Natural killer cell treated with Interleukin-12 subunit alpha and Interleukin-12 subunit beta and Interleukin-15 and Interleukin-18, amount 100 ng/mL, for 72 hours (primary cell): ENCODE measurements around the gene ABCA13. TPM values are rescaled to one million over a fixed set of nuclear protein-coding genes. Genes with fewer than 3 reads are reported as not detected.

Experiments used
- ATAC-seq, 2 donors: fragments of 150-1000 bp; cut with Tn5 transposase in 1 of 2; sonication (Bioruptor Pico), chemical (Tn5 transposase) in 1 of 2; 2 replicates each; pipeline ENCODE4 v1.10.0; 2021
- DNase-seq: peaks from one replicate; pipeline ENCODE4 v3.0.0; 2022; ENCODE audit warnings: low spot score
- H3K27ac Mint-ChIP-seq, 2 donors: 1 replicate in 1 of 2; 2 replicates in 1 of 2; pipeline ENCODE4 v1.8.0; 2022; ENCODE audit warnings: mixed read lengths in 2 of 2, mild to moderate bottlenecking in 1 of 2, moderate library complexity in 1 of 2
- H3K27me3 Mint-ChIP-seq, 2 donors: 1 replicate in 1 of 2; 2 replicates in 1 of 2; pipeline ENCODE4 v1.8.0; 2022; ENCODE audit warnings: mixed read lengths in 2 of 2
- H3K36me3 Mint-ChIP-seq: one replicate; pipeline ENCODE4 v1.8.0; 2022; ENCODE audit warnings: mixed read lengths
- H3K4me1 Mint-ChIP-seq, 2 donors: 1 replicate in 1 of 2; 2 replicates in 1 of 2; pipeline ENCODE4 v1.8.0; 2022; ENCODE audit warnings: low read depth in 2 of 2, mixed read lengths in 2 of 2, mild to moderate bottlenecking in 1 of 2
- H3K4me3 Mint-ChIP-seq: one replicate; pipeline ENCODE4 v1.8.0; 2022; ENCODE audit warnings: mixed read lengths
- H3K9me3 Mint-ChIP-seq: 2 replicates; pipeline ENCODE4 v1.8.0; 2022; ENCODE audit warnings: mixed read lengths
- total RNA-seq, 2 donors: library from RNA; stranded (reverse); gene quantifications; one replicate each; pipeline ENCODE4 v1.2.3, GENCODE V29; 2022

Gene ABCA13
- total RNA-seq, 2 donors from 2014 or later = not detected

DNA sequence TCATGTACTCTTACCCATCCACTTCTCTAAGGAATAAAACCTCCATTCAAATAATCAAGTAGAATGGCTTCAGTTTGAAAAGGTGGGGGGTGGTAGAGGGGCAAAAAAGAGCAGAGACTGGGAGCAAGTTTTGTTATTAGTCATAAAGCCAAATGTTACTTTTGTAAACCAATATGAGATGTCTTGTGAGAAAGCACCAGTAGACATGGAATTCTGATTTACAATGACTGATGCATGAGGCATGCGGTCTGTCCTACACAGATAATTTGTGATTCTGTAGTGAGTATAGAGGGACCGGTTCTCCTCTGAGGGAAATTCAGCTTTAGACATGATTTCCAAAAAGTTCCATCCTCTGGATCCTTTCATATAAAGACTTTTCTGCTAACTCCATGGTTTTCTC lies 12.9 kb upstream of the ABCA13 start:
- H3K9me3 Mint-ChIP-seq = no peaks in the 10 kb centered on the region
- no peak overlapping the region for H3K4me3 Mint-ChIP-seq
- H3K4me1 Mint-ChIP-seq = no peaks in the 10 kb centered on the region
- no peak overlapping the region for H3K27ac Mint-ChIP-seq
- DNase-seq (no peak), ATAC-seq (no peak)
- H3K27me3 Mint-ChIP-seq = peaks cover 23 to 25% of the 10 kb centered on the region in 2 donors
- H3K36me3 Mint-ChIP-seq = no peaks in the 10 kb centered on the region

DNA sequence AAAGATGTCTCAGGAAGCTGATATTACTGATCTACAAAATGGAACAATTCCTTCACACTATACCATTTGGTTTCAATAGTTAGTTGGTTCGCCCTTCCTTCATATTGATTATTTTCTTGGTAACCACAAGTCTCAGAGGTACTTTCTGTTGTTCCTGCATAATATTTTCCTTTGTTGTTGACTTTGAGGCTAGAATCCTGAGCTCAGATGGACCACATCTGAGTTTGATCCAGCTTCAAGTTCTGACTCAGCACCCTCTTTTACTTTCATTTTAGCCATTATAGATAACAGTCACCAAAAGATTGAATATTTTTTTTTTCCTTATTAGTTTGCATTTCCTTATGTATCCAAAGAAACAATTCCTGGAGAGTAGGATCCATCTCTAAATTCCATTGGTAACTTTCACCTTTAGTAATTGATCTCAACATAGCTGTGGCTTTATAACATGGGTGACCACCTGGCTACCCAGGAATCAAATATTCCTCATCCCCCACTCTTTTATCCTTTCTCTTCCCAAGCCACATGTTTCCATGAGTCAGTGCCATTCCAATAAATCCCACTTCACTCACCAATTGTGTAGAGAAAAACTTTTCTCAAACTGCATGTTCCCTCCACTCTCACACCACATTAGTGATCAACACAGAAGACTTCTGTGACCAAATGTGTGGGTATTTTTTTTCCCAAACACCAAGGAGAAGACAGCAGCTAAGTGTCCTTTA lies 9.7 kb upstream of the ABCA13 start:
- Mint-ChIP-seq H3K27ac (no peak overlapping the region), H3K4me3 (no peak overlapping the region), H3K36me3 (no peaks in the 10 kb centered on the region), H3K27me3 (peaks cover 19 to 35% of the 10 kb centered on the region in 2 donors), H3K4me1 (no peaks in the 10 kb centered on the region), H3K9me3 (no peaks in the 10 kb centered on the region)
- DNase-seq = no peak
- no peak for ATAC-seq

DNA sequence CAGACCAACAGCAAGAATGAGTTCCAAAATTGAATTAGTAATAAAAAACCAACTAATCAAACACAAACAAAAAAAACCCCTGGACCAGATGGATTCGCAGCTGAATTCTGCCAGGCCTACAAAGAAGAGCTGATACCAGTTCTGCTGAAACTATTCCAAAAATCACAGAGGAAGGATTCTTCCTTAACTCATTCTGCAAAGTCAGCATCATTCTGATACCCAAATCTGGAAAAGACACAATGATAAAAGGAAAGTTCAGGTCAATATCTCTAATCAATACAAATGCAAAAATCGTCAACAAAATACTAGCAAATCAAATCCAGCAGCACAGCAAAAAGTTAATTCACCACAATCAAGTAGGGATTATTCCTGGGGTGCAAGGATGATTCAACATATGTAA lies 6.1 kb upstream of the ABCA13 start:
- no peaks in the 10 kb centered on the region for H3K9me3 Mint-ChIP-seq

DNA sequence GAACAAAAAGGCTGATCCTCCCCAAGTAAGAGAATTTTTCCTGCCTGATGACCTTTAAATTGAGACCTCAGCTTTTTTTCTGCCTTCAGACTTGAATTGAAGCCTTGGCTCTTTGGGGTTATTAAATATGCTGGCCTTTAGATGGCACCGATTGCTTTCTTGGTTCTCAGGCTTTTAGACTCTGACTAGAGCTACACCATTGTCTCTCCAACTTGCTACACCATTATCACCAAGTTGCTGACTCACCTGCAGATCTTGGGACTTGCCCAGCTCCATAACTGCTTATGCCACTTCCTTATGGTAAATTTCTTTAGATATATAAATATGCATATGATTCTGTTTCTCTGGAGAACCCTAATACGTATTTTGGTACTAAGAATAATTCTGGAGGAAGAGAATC lies 3.1 kb upstream of the ABCA13 start:
- no peaks in the 10 kb centered on the region for H3K9me3 Mint-ChIP-seq
- H3K27ac Mint-ChIP-seq = no peak overlapping the region
- H3K4me1 Mint-ChIP-seq = no peaks in the 10 kb centered on the region
- H3K36me3 Mint-ChIP-seq = no peaks in the 10 kb centered on the region
- ATAC-seq = no peak
- H3K4me3 Mint-ChIP-seq = no peak overlapping the region
- no peak for DNase-seq
- H3K27me3 Mint-ChIP-seq = peaks cover 14 to 35% of the 10 kb centered on the region in 2 donors

More for the DNA sequence above, 6.1 kb upstream of the ABCA13 start:
- no peak for DNase-seq
- no peak overlapping the region for H3K4me3 Mint-ChIP-seq
- H3K27me3 Mint-ChIP-seq = peaks cover 15 to 42% of the 10 kb centered on the region in 2 donors
- H3K36me3 Mint-ChIP-seq = no peaks in the 10 kb centered on the region
- ATAC-seq = no peak
- no peaks in the 10 kb centered on the region for H3K4me1 Mint-ChIP-seq
- no peak overlapping the region for H3K27ac Mint-ChIP-seq

- H3K4me3 Mint-ChIP-seq = no peak overlapping the region
- H3K27me3 Mint-ChIP-seq = peaks cover 10 to 32% of the 10 kb centered on the region in 2 donors
- H3K36me3 Mint-ChIP-seq = no peaks in the 10 kb centered on the region
- ATAC-seq (no peak), DNase-seq (no peak)
- no peak overlapping the region for H3K27ac Mint-ChIP-seq
- no peaks in the 10 kb centered on the region for H3K9me3 Mint-ChIP-seq
- H3K4me1 Mint-ChIP-seq = no peaks in the 10 kb centered on the region
Observed at GRCh38 chr7:48170506-48170905, 752 bp upstream of the ABCA13 start.

DNA sequence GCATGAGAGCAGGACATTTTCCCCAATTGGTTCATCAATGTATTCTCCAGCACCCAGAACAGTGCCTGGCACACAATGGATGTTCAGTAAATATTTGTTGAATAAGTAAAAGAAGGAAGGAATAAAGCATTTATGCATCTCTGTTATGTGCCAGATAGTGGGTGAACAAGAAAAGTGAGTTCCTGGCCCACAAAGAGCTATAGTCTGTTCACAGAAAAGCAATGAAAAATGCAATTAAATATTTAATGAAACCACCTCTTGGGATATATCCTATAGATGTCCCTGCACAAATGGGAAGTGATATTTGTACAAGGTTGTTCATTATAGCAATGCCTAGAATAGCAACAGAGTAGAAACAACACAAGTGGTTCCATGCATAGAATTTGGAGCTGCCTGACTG lies 2.1 kb downstream of the ABCA13 start:
- no peak overlapping the region for H3K4me3 Mint-ChIP-seq
- no peaks in the 10 kb centered on the region for H3K4me1 Mint-ChIP-seq
- DNase-seq (no peak), ATAC-seq (no peak)
- no peaks in the 10 kb centered on the region for H3K9me3 Mint-ChIP-seq
- H3K27ac Mint-ChIP-seq = no peak overlapping the region
- peaks cover 13 to 19% of the 10 kb centered on the region in 2 donors for H3K27me3 Mint-ChIP-seq
- no peaks in the 10 kb centered on the region for H3K36me3 Mint-ChIP-seq

DNA sequence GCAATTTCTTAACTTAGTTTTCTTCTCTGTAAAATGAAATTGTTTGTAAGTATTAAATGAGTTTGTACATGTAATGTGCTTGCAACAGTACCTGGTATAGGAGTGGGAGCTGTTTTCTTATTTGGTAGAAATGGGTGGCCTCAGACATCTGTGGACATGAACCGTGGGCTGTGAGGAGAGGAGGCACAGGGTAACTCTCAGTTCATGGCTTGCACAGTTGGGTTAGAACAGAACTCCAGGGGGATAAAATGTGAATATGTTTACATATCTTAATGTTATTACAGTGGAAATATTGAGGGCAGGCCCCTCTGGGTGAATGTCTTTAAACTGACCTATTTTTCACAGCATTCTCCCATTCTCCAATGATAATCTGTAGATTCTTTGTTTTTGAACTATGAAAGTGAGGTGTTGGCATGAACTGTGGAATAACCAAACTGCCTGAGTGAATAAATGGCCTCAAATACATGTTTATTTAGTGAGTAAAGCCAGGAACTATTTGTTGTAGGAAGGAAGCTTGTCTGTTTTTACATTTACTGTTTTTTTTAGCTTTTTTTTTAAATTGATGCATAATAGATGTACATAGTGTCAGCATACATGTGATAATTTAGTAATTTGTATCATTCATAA lies 2.6 kb downstream of the ABCA13 start:
- ATAC-seq = no peak
- Mint-ChIP-seq H3K4me3 (no peak overlapping the region), H3K9me3 (no peaks in the 10 kb centered on the region), H3K4me1 (no peaks in the 10 kb centered on the region), H3K36me3 (no peaks in the 10 kb centered on the region), H3K27ac (no peak overlapping the region), H3K27me3 (peaks cover 13 to 19% of the 10 kb centered on the region in 2 donors)
- DNase-seq = no peak

GRCh38 chr7:48175019-48175418 lies 3.8 kb downstream of the ABCA13 start:
- ATAC-seq (no peak), DNase-seq (no peak)
- Mint-ChIP-seq H3K36me3 (no peaks in the 10 kb centered on the region), H3K4me3 (no peak overlapping the region), H3K4me1 (no peaks in the 10 kb centered on the region), H3K27ac (no peak overlapping the region), H3K27me3 (peaks cover 9 to 19% of the 10 kb centered on the region in 2 donors), H3K9me3 (no peaks in the 10 kb centered on the region)

- ATAC-seq (no peak), DNase-seq (no peak)
- Mint-ChIP-seq H3K4me3 (no peak overlapping the region), H3K4me1 (no peaks in the 10 kb centered on the region), H3K27me3 (peaks cover 6 to 19% of the 10 kb centered on the region in 2 donors), H3K9me3 (no peaks in the 10 kb centered on the region), H3K36me3 (no peaks in the 10 kb centered on the region), H3K27ac (no peak overlapping the region)
Observed at GRCh38 chr7:48176356-48176893, 5.2 kb downstream of the ABCA13 start.

DNA sequence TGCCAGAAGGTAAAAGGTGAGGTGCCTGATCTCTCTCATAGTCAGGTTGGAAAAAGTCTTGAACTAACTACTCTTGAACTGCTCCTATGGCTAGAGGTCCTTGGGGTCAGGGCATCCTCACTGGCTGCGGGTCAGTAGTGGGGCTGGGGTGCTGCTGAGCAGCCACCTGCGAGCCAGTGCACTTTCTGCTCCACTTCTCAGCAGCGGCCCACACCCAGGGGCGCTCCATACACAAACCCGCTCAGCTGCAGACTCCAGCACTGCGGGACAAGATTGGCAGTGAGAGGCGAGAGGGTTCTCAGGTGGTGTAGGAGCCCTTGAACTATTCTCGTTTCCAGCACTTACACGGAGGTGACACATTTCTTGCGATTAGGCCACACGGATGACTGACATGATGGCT lies 6.0 kb downstream of the ABCA13 start:
- no peaks in the 10 kb centered on the region for H3K4me1 Mint-ChIP-seq
- H3K27ac Mint-ChIP-seq = no peak overlapping the region
- ATAC-seq (no peak), DNase-seq (no peak)
- H3K9me3 Mint-ChIP-seq = no peaks in the 10 kb centered on the region
- no peak overlapping the region for H3K4me3 Mint-ChIP-seq
- no peaks in the 10 kb centered on the region for H3K36me3 Mint-ChIP-seq
- H3K27me3 Mint-ChIP-seq = peaks cover 6 to 19% of the 10 kb centered on the region in 2 donors

- H3K36me3 Mint-ChIP-seq = no peaks in the 10 kb centered on the region
- no peak for ATAC-seq
- peaks cover 3 to 7% of the 10 kb centered on the region in 2 donors for H3K27me3 Mint-ChIP-seq
- no peak overlapping the region for H3K4me3 Mint-ChIP-seq
- no peak overlapping the region for H3K27ac Mint-ChIP-seq
- H3K9me3 Mint-ChIP-seq = no peaks in the 10 kb centered on the region
- DNase-seq = no peak
- H3K4me1 Mint-ChIP-seq = no peaks in the 10 kb centered on the region
Observed at GRCh38 chr7:48179496-48180030, 8.3 kb downstream of the ABCA13 start.

DNA sequence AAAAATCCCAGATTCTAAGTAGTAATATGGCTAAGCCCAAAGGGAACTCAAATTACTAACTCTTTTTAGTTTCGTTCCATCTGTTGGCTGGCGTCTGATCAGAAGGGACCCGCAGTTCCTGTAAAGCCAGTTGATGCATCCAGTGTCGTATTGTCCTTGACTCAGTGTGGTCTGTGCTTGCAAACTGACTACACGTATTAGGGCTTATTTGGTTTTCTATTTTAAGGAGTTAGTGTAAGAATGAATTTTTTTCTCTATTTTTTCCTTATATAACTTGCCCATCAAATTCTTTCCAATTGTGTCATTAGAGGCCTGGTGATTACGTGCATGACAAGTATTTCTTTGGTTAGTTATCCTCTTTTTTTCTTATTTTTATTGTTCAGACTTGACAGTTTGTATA lies 9.7 kb downstream of the ABCA13 start:
- peak overlapping the region in 1 of 2 donors; percentile 42 for H3K27ac Mint-ChIP-seq
- H3K4me3 Mint-ChIP-seq = peak overlapping the region; percentile 28
- no peaks in the 10 kb centered on the region for H3K36me3 Mint-ChIP-seq
- no peaks in the 10 kb centered on the region for H3K9me3 Mint-ChIP-seq
- peaks cover 0 to under 1% of the 10 kb centered on the region in 2 donors for H3K27me3 Mint-ChIP-seq
- peak in 1 of 2 donors; percentile 70 for ATAC-seq
- DNase-seq = no peak
- H3K4me1 Mint-ChIP-seq = no peaks in the 10 kb centered on the region

DNA sequence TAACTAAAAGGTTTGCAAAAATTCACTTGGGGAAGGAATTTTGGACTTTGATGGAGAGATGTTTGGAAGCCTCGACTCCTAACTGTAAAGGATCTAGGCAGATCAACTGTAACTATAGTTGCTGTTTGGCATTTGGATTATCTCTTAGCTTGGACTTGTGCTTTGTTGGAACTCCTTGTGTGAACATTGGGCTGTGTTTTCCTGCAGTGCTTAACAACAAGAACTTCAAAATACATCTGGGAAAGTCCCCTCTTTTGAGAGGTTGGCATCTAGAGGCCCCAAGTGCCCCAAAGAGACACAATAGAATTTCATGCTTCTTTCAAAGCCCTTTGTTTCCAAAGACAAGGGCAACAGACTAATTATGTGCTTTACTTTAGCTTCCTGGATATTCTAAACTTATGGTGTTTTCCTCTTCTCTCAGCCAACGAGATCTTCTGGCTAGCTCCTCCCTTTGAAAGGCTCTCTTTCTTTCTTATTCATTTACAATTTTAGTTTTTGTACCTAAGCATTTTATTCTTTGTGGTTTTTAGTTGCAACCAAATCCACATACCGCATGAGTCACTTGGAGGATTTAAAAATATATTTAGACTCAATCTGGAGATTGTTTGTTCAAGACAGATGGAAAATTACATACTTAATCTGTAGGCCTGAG lies 11.6 kb downstream of the ABCA13 start:
- ATAC-seq (no peak), DNase-seq (no peak)
- Mint-ChIP-seq H3K9me3 (peaks cover 2% of the 10 kb centered on the region), H3K36me3 (peaks cover 3% of the 10 kb centered on the region), H3K27ac (no peak overlapping the region), H3K4me3 (no peak overlapping the region), H3K4me1 (no peaks in the 10 kb centered on the region), H3K27me3 (peaks cover 4 to 16% of the 10 kb centered on the region in 2 donors)

DNA sequence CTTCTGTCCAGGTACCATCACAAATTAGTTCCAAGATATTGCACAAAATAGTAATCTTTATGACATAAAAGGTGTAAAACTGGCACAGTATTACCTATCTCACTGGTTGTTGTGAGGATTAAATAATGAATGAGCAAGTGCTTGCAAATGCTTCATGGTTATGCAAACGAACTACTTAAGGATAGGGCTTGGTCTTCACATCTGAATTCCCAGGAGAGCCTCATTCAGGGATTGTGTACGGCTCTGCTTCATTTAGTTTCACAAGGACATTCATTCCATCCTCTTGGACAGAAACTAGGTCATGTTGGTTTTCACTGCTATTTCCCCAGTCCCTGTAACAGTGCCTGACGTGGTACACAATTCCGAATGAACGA lies 12.1 kb downstream of the ABCA13 start:
- Mint-ChIP-seq H3K4me1 (no peaks in the 10 kb centered on the region), H3K4me3 (no peak overlapping the region), H3K27me3 (peaks cover 5 to 21% of the 10 kb centered on the region in 2 donors), H3K27ac (no peak overlapping the region), H3K36me3 (peaks cover 6% of the 10 kb centered on the region), H3K9me3 (peaks cover 2% of the 10 kb centered on the region)
- DNase-seq = no peak
- no peak for ATAC-seq
